NCI-H524 treated with DMSO at 0.1 percent for 48 hours (cell line): Measurements from ENCODE around the gene OR4N5.
"Not testable (repeated sequence)": the region's sequence is repeated elsewhere in the genome, so short reads cannot be mapped to it uniquely, and the experiment has no call there.

Experiments
- DNase-seq: peaks from one replicate; lab custom pipeline; 2025; lab: John Stamatoyannopoulos, UW

The OR4N5 gene

GRCh38 chr14:20138520-20138919 is at the start of gene OR4N5:
Gene OR4N5 (plus strand): TSS chr14:20138820. CDS start chr14:20143736, 4,916 bp downstream.
- DNase-seq, result no peak

- no peak for DNase-seq
Observed at GRCh38 chr14:20092050-20092449, 46.6 kb upstream of the OR4N5 start.

DNA sequence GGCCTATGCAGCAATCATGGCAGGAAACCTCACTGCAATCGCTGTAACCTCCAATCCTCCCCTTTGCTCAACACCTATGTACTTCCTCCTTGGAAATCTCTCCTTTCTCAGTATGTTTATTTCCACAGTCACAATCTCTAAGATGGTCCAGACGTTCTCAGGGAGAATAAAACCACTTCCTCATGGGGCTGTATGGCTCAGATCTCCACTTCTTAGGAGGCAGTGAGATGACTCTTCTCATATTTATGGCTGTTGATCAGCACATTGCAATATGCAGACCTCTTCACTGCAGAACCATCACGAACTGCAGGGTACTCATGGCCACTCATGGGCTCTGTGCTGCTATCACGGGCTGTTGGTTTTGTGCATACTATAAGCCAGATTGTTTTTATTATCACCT is 45.2 kb upstream of the OR4N5 start:
- no peak for DNase-seq

DNA sequence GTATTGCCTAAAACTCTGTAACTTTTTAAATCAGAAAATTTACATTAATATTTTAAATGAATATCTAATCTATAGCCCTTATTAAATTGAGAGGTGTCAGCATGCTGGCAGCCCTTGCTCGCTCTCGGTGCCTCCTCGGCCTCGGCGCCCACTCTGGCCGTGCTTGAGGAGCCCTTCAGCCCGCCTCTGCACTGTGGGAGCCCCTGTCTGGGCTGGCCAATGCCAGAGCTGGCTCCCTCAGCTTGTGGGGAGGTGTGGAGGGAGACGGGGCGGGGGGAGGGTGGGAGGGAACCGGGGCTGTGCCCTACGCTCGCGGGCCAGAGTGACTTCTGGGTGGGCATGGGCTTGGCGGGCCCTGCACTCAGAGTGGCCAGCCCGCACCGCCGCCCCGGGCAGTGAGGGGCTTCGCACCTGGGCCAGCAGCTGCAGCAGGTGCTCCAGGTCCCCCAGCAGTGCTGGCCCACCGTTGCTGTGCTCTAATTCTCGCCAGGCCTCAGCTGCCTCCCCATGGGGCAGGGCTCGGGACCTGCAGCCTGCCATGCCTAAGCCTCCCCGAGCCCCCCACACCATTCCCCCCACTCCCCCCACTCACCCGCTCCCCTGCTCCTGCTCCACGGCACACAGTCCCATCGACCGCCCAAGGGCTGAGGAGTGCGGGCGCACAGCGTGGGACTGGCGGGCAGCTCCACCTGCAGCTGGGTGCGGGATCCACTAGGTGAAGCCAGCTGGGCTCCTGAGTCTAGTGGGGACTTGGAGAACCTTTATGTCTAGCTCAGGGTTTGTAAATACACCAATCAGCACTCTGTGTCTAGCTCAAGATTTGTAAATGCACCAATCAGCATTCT is 39.5 kb upstream of the OR4N5 start:
- not testable (repeated sequence) for DNase-seq

- DNase-seq, result no peak
Observed at GRCh38 chr14:20110438-20110837, 28.2 kb upstream of the OR4N5 start, which contains the start of gene OR4K17. Gene OR4K17 (plus strand): TSS chr14:20110739. CDS start chr14:20117500, 6,761 bp downstream.

DNA sequence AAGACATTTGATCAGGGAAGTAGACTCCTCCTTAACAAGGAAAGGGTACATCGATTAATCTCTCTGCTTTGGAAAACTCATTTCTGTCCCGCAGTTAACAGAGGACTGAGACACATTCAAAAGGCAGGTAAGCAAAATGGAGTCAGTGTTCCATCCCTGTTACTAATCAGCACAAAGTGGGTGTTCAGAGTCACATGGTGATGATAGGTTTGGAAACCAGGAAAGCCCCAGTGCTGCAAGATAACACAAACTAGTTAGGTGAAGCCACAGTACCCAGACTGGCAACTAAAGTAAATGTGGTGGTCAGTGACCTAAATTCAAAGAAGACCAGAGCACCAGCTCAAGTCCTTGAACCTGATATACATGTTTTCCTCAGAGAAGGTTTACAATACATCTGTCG is 26.3 kb upstream of the OR4N5 start:
- no peak for DNase-seq

GRCh38 chr14:20116748-20117147 is 21.9 kb upstream of the OR4N5 start:
- DNase-seq, result no peak

- no peak for DNase-seq
Observed at GRCh38 chr14:20118795-20119194, 19.8 kb upstream of the OR4N5 start.

GRCh38 chr14:20143911-20144310 is 5.3 kb downstream of the OR4N5 start:
- DNase-seq, result no peak

DNA sequence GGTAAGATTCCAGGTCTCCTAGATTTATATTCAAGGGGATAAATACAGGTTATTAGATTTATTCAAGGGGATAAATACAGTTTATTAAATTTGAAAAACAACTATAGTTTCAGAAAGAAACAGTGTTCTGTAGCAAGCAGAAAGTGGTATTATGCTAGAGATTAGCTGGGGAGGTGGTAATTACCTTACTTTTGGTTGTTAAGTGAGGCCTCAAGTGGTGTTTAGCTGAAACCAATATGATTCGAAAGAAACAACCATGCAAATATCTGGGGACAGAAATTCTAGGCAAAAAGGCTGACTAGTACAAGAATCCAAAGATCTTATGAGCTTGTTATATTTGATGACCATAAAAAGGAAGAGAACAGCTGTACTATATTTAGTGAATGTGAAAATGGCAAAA is 6.2 kb downstream of the OR4N5 start:
- no peak for DNase-seq

GRCh38 chr14:20164462-20164861 is 25.8 kb downstream of the OR4N5 start:
- DNase-seq, result no peak

- DNase-seq, result no peak
Observed at GRCh38 chr14:20167091-20167490, 28.5 kb downstream of the OR4N5 start.

- DNase-seq, result not testable (repeated sequence)
Observed at GRCh38 chr14:20169852-20170251, 31.2 kb downstream of the OR4N5 start.

- not testable (repeated sequence) for DNase-seq
Observed at GRCh38 chr14:20174205-20174604, 35.6 kb downstream of the OR4N5 start.

DNA sequence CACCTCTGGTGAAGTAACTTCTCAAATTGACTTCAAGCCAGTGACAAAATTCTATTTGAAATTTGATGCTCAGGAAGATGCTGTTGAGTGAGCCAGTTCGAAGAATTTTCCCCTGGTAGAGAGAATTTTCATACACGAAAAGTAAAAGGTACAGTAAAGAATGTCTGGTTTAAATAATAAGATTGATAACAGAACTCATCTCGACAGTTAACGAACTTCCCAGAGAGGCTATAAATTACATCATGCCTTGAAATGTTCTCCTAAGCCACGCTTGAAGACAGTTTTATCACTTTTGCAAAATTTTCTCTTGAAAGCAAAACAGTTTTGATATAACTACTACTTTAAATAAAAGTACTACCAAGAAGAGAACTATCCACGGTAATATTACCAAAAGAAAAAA is 37.7 kb downstream of the OR4N5 start:
- no peak for DNase-seq

- no peak for DNase-seq
Observed at GRCh38 chr14:20177433-20177974, 38.9 kb downstream of the OR4N5 start.

- no peak for DNase-seq
Observed at GRCh38 chr14:20179218-20179617, 40.6 kb downstream of the OR4N5 start.

DNA sequence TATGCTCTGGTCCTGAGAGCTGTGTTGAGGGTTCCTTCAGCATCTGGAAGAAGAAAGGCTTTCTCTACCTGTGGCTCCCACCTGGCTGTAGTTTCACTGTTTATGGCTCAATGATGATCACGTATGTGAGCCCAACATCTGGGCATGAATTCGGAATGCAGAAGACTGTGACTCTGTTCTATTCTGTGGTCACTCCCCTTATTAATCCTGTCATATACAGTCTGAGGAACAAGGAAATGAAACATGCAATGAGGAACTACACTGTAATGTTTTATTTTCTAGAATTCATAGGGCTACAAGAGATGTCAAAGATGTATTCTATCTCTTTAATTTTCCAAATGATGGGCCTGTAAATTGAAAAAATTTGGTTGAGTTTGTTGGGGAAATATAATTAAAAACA is 41.3 kb downstream of the OR4N5 start:
- no peak for DNase-seq

DNA sequence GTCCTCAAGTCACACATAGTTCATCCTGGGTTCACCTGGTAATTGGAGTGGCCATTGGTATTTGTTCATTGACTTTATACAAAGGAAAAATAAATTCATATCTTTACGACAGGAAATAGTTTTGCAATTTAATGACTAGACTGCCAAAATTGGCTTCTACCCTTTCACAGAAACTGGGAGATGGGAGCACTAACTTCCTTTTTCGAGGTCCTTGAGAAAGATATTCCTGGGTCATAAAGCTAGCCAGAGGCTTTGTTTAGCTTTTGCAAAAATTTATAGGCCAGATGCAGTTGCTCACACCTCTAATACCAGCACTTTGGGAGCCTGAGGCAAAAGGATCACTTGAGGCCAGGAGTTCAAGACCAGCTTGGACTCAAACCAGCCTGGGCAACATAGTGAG is 41.9 kb downstream of the OR4N5 start:
- DNase-seq, result no peak

GRCh38 chr14:20184181-20184580 is 45.6 kb downstream of the OR4N5 start:
- DNase-seq, result no peak

- no peak for DNase-seq
Observed at GRCh38 chr14:20190596-20190995, 52.0 kb downstream of the OR4N5 start, which contains the start of gene OR11G2. Gene OR11G2 (plus strand): TSS chr14:20190896. CDS start chr14:20197438, 6,542 bp downstream.

- DNase-seq, result no peak
Observed at GRCh38 chr14:20191396-20191795, 52.8 kb downstream of the OR4N5 start.

DNA sequence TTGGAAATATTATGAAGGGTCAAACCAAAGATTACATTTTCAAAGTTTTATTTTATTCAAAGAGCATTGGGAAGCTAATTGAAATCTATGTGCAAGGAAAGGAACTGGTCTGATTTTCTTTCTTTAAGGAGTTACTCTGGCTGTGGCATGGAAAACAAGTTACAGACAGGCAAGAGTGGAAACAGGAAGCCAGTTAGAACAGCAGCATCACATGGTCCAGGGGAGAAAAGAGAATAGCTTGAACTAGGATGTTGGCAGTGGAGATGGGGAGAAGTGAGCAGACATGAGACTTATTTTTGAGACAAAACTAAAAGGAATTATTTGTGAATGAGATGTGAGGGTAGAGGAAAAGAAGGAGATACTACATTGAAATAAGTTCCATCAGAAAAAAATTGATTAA is 55.5 kb downstream of the OR4N5 start:
- DNase-seq, result no peak
